WERI-Rb-1 (cell line): Measurements from ENCODE around the gene LITAFD.

Experiments
- DNase-seq: peaks from one replicate; pipeline ENCODE4 v3.0.0-alpha.2; 2020
- H3K27ac ChIP-seq: fragments of 250-450 bp; sonication (Bioruptor Pico); 2 replicates; pipeline ENCODE4 v1.5.1; 2020; ENCODE audit warnings: mild to moderate bottlenecking, moderate library complexity
- H3K27me3 ChIP-seq: fragments of 250-450 bp; sonication (Bioruptor Pico); 2 replicates; pipeline ENCODE4 v1.5.1; 2021; ENCODE audit warnings: mild to moderate bottlenecking, low read depth, moderate library complexity; ENCODE audit not compliant: insufficient read depth, severe bottlenecking
- H3K36me3 ChIP-seq: fragments of 250-450 bp; sonication (Bioruptor Pico); 2 replicates; pipeline ENCODE4 v1.5.1; 2020; ENCODE audit warnings: mild to moderate bottlenecking, moderate library complexity
- H3K4me3 ChIP-seq: 2 replicates; pipeline ENCODE4 v1.5.1; 2011; ENCODE audit warnings: low read depth, mild to moderate bottlenecking, control low read depth, low read length
- H3K9me3 ChIP-seq: fragments of 250-450 bp; sonication (Bioruptor Pico); 2 replicates; pipeline ENCODE4 v1.5.1; 2021; ENCODE audit warnings: mild to moderate bottlenecking, moderate library complexity; ENCODE audit not compliant: severe bottlenecking
- CTCF ChIP-seq: IDR thresholded peaks from 2 replicates; pipeline ENCODE4 v1.5.1; 2011; ENCODE audit warnings: low read depth, mild to moderate bottlenecking, control low read depth, inconsistent platforms, low read length

LITAFD gene

GRCh38 chr16:8846401-8846932 lies 35.7 kb upstream of the LITAFD start:
- no peak overlapping the region for H3K27ac ChIP-seq
- H3K4me3 ChIP-seq, result no peak overlapping the region
- DNase-seq, result no peak
- TF ChIP-seq CTCF, result no peak
- H3K36me3 ChIP-seq, result peaks cover 25% of the 10 kb centered on the region
- H3K27me3 ChIP-seq, result no peaks in the 10 kb centered on the region
- no peaks in the 10 kb centered on the region for H3K9me3 ChIP-seq

- DNase-seq, result no peak
- Histone ChIP-seq H3K27ac (no peak overlapping the region), H3K27me3 (no peaks in the 10 kb centered on the region), H3K4me3 (no peak overlapping the region), H3K9me3 (no peaks in the 10 kb centered on the region), H3K36me3 (peaks cover 26% of the 10 kb centered on the region)
- no peak for TF ChIP-seq CTCF
Measured at GRCh38 chr16:8847145-8847544, 35.0 kb upstream of the LITAFD start.

- Histone ChIP-seq H3K27ac (no peak overlapping the region), H3K27me3 (no peaks in the 10 kb centered on the region), H3K9me3 (no peaks in the 10 kb centered on the region), H3K36me3 (peaks cover 31% of the 10 kb centered on the region), H3K4me3 (no peak overlapping the region)
- DNase-seq, result no peak
- TF ChIP-seq CTCF, result no peak
Measured at GRCh38 chr16:8847623-8848022, 34.5 kb upstream of the LITAFD start.

- no peak for TF ChIP-seq CTCF
- H3K27ac ChIP-seq, result no peak overlapping the region
- peaks cover 37% of the 10 kb centered on the region for H3K36me3 ChIP-seq
- no peak for DNase-seq
- H3K27me3 ChIP-seq, result no peaks in the 10 kb centered on the region
- H3K9me3 ChIP-seq, result no peaks in the 10 kb centered on the region
- no peak overlapping the region for H3K4me3 ChIP-seq
Measured at GRCh38 chr16:8848231-8848938, 33.8 kb upstream of the LITAFD start.

GRCh38 chr16:8848939-8849391 lies 33.2 kb upstream of the LITAFD start:
- H3K36me3 ChIP-seq, result peaks cover 41% of the 10 kb centered on the region
- no peak for TF ChIP-seq CTCF
- H3K27ac ChIP-seq, result no peak overlapping the region
- DNase-seq, result no peak
- H3K4me3 ChIP-seq, result no peak overlapping the region
- no peaks in the 10 kb centered on the region for H3K9me3 ChIP-seq
- no peaks in the 10 kb centered on the region for H3K27me3 ChIP-seq

GRCh38 chr16:8849411-8850011 lies 32.6 kb upstream of the LITAFD start:
- H3K27me3 ChIP-seq, result no peaks in the 10 kb centered on the region
- no peak for DNase-seq
- H3K4me3 ChIP-seq, result no peak overlapping the region
- H3K9me3 ChIP-seq, result no peaks in the 10 kb centered on the region
- TF ChIP-seq CTCF, result no peak
- H3K27ac ChIP-seq, result no peak overlapping the region
- peaks cover 44% of the 10 kb centered on the region for H3K36me3 ChIP-seq
